Germinal center (tissue), 1 donor: ENCODE results near the gene PTP4A2.
A peak's percentile ranks its signal among the peaks of the same experiment; 100 is the strongest.
"Not testable (repeated sequence)": the region's sequence is repeated elsewhere in the genome, so short reads cannot be mapped to it uniquely, and the experiment has no call there.

Experiments
- DNase-seq: peaks from one replicate; pipeline ENCODE4 v3.0.0; 2012; ENCODE audit warnings: mixed read lengths, low spot score

PTP4A2 gene

GRCh38 chr1:31924839-31925238, 13.3 kb downstream of the PTP4A2 start:
- DNase-seq = no peak

GRCh38 chr1:31923901-31924535, 14.2 kb downstream of the PTP4A2 start:
- no peak for DNase-seq

- DNase-seq = no peak
Observed at GRCh38 chr1:31920956-31921355, 17.2 kb downstream of the PTP4A2 start.

- DNase-seq = no peak
Observed at GRCh38 chr1:31919591-31919990, 18.6 kb downstream of the PTP4A2 start.

GRCh38 chr1:31915438-31915837, 22.7 kb downstream of the PTP4A2 start:
- DNase-seq = no peak

GRCh38 chr1:31913968-31914367, 24.2 kb downstream of the PTP4A2 start:
- DNase-seq = no peak

- no peak for DNase-seq
Observed at GRCh38 chr1:31912839-31913239, 25.3 kb downstream of the PTP4A2 start.

- no peak for DNase-seq
Observed at GRCh38 chr1:31911994-31912780, 26.0 kb downstream of the PTP4A2 start.

- no peak for DNase-seq
Observed at GRCh38 chr1:31910933-31911332, 27.2 kb downstream of the PTP4A2 start.

- no peak for DNase-seq
Observed at GRCh38 chr1:31909691-31910090, 28.5 kb downstream of the PTP4A2 start.

- DNase-seq = no peak
Observed at GRCh38 chr1:31906557-31906956, 31.6 kb downstream of the PTP4A2 start.

- DNase-seq = no peak
Observed at GRCh38 chr1:31905681-31906080, 32.5 kb downstream of the PTP4A2 start.

GRCh38 chr1:31905093-31905509, 33.1 kb downstream of the PTP4A2 start:
- DNase-seq = no peak

GRCh38 chr1:31904339-31905092, 33.7 kb downstream of the PTP4A2 start:
- no peak for DNase-seq

- no peak for DNase-seq
Observed at GRCh38 chr1:31902510-31902860, 35.7 kb downstream of the PTP4A2 start.

GRCh38 chr1:31901838-31902509, 36.2 kb downstream of the PTP4A2 start:
- DNase-seq = peak; percentile 38

GRCh38 chr1:31900790-31901189, 37.4 kb downstream of the PTP4A2 start:
- DNase-seq = no peak

GRCh38 chr1:31897526-31898100, 40.6 kb downstream of the PTP4A2 start:
- no peak for DNase-seq

- not testable (repeated sequence) for DNase-seq
Observed at GRCh38 chr1:31895474-31896198, 42.5 kb downstream of the PTP4A2 start.

- no peak for DNase-seq
Observed at GRCh38 chr1:31891280-31891679, 46.9 kb downstream of the PTP4A2 start.

GRCh38 chr1:31888291-31888690, 49.9 kb downstream of the PTP4A2 start:
- no peak for DNase-seq
